ENCODE measurements around the gene CYGB. TPM values are rescaled to one million over a fixed set of nuclear protein-coding genes. Genes with fewer than 3 reads are reported as not detected.

The CYGB gene
- total and polyA plus RNA-seq, 2 of the 13 experiments (the other 11 are each of a cell fraction or from before 2014, with no cell fraction given), result 18.9 to 27.1 TPM

- TF ChIP-seq AKAP8 (CRISPR knock-in tag; IDR thresholded peaks at IDR 0.05) (0 out of 2 replicates have a peak, but pooled peaks have one; percentile 57), RFX1 (IDR thresholded peaks at IDR 0.05) (no peak), PAWR (CRISPR knock-in tag; IDR thresholded peaks at IDR 0.05; ENCODE audit: borderline replicate concordance) (no peak), POGK (CRISPR knock-in tag; conservative IDR thresholded peaks at IDR 0.05) (peak; percentile 65; the same call in 1 of the 2 replicates), ZNF781 (CRISPR knock-in tag; IDR thresholded peaks at IDR 0.05; ENCODE audit: borderline replicate concordance, not compliant biosample characterization) (no peak), KLF15 (CRISPR knock-in tag; IDR thresholded peaks at IDR 0.05; ENCODE audit: borderline replicate concordance) (no peak), ZNF33A (CRISPR knock-in tag; IDR thresholded peaks at IDR 0.05; ENCODE audit: borderline replicate concordance) (no peak), GTF2F1 (IDR thresholded peaks at IDR 0.05; ENCODE audit: low read length) (no peak), NRL (CRISPR knock-in tag; IDR thresholded peaks at IDR 0.05; ENCODE audit: borderline replicate concordance) (peak; percentile 35; the same call in 1 of the 2 replicates), MED13 (CRISPR knock-in tag; IDR thresholded peaks at IDR 0.05) (no peak; the same call in 1 of the 2 replicates), IRF9 (CRISPR knock-in tag; IDR thresholded peaks at IDR 0.05; ENCODE audit: borderline replicate concordance) (peak; percentile 66; the same call in 1 of the 2 replicates), RFXAP (CRISPR knock-in tag; IDR thresholded peaks at IDR 0.05; ENCODE audit: borderline replicate concordance) (peak; percentile 78; the same call in 1 of the 2 replicates), ZNF574 (CRISPR knock-in tag; IDR thresholded peaks at IDR 0.05) (peak; percentile 60; the same call in 1 of the 2 replicates), POLR2AphosphoS2 (IDR thresholded peaks at IDR 0.05; ENCODE audit: low read depth, low read length) (no peak), TBL1XR1 (IDR thresholded peaks at IDR 0.05; ENCODE audit: borderline replicate concordance, low read length, partially characterized antibody) (no peak), ELF3 (CRISPR knock-in tag; IDR thresholded peaks at IDR 0.05) (peak; percentile 41; the same call in 1 of the 2 replicates), RXRB (CRISPR knock-in tag; IDR thresholded peaks at IDR 0.05; ENCODE audit: borderline replicate concordance) (peak; percentile 59; the same call in 1 of the 2 replicates), PRDM15 (CRISPR knock-in tag; IDR thresholded peaks at IDR 0.05) (no peak), RARA (CRISPR knock-in tag; IDR thresholded peaks at IDR 0.05) (no peak)
These were observed 14.1 kb downstream of the CYGB start (continued) for GRCh38 chr17:76523084-76524037.
